Stimulated activated naive B cell treated with anti-CD40 and anti-IgM and Interleukin-4, amounts not matched to agents 10 μg/mL and 1 μg/mL and 100 μg/mL, for 72 hours (primary cell): ENCODE results near the gene SGMS1.

Experiments used
- ATAC-seq, 2 donors: fragments of 150-1000 bp; cut with Tn5 transposase; replicated peaks; 2 replicates each; pipeline ENCODE4 v1.10.0; 2021; ENCODE audit warnings: moderate library complexity in 1 of 2
- DNase-seq: peaks from one replicate; pipeline ENCODE4 v3.0.0; 2021
- H3K27ac Mint-ChIP-seq: one replicate; pipeline ENCODE4 v1.8.0; 2022; ENCODE audit warnings: mild to moderate bottlenecking, mixed read lengths
- H3K27me3 Mint-ChIP-seq, 2 donors: one replicate each; pipeline ENCODE4 v1.8.0; 2022; ENCODE audit warnings: mixed read lengths in 2 of 2
- H3K36me3 Mint-ChIP-seq, 2 donors: one replicate each; pipeline ENCODE4 v1.8.0; 2022; ENCODE audit warnings: mixed read lengths in 2 of 2, mild to moderate bottlenecking in 1 of 2
- H3K4me1 Mint-ChIP-seq, 2 donors: one replicate each; pipeline ENCODE4 v1.8.0; 2022; ENCODE audit warnings: mixed read lengths in 2 of 2, mild to moderate bottlenecking in 1 of 2
- H3K4me3 Mint-ChIP-seq, 2 donors: one replicate each; pipeline ENCODE4 v1.8.0; 2022; ENCODE audit warnings: mild to moderate bottlenecking in 2 of 2, mixed read lengths in 2 of 2, moderate library complexity in 1 of 2
- H3K9me3 Mint-ChIP-seq, 2 donors: one replicate each; pipeline ENCODE4 v1.8.0; 2022; ENCODE audit warnings: mixed read lengths in 2 of 2, mild to moderate bottlenecking in 1 of 2

The SGMS1 gene

GRCh38 chr10:50326757-50327701 is 296.7 kb downstream of the SGMS1 start:
- H3K4me3 Mint-ChIP-seq, result peak overlapping the region in 1 of 2 donors; percentile 14
- DNase-seq (no peak), ATAC-seq (no peak)
- H3K4me1 Mint-ChIP-seq, result peaks cover 21 to 42% of the 10 kb centered on the region in 2 donors
- H3K27ac Mint-ChIP-seq, result peak overlapping the region; percentile 37
- peaks cover 24 to 40% of the 10 kb centered on the region in 2 donors for H3K36me3 Mint-ChIP-seq
- no peaks in the 10 kb centered on the region for H3K27me3 Mint-ChIP-seq
- H3K9me3 Mint-ChIP-seq, result no peaks in the 10 kb centered on the region

DNA sequence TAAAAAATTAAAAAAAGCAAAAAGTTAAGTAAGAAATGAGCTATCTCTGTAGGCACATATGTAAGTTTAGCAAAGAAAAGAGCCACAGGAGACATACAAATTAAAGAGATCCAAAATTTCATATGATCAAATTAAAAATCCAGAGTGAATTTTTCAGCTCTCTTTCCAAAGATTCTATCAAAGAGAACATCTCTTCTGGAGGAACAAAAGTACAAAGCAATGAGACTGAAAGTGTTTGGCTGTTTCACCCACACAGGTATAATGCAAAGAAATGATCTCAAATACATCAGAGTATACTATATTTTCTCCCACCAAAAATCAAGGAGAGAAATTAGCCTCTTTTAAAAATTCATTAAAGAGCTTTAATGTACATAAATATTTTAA is 297.6 kb downstream of the SGMS1 start:
- ATAC-seq, result no peak
- Mint-ChIP-seq H3K36me3 (peaks cover 26 to 46% of the 10 kb centered on the region in 2 donors), H3K9me3 (no peaks in the 10 kb centered on the region), H3K27me3 (no peaks in the 10 kb centered on the region), H3K4me3 (no peak overlapping the region), H3K27ac (no peak overlapping the region), H3K4me1 (peaks cover 26 to 48% of the 10 kb centered on the region in 2 donors)
- no peak for DNase-seq

- H3K4me3 Mint-ChIP-seq, result peak overlapping the region in 1 of 2 donors; percentile 13
- H3K27me3 Mint-ChIP-seq, result no peaks in the 10 kb centered on the region
- H3K27ac Mint-ChIP-seq, result peak overlapping the region; percentile 1
- H3K4me1 Mint-ChIP-seq, result peaks cover 26 to 49% of the 10 kb centered on the region in 2 donors
- H3K9me3 Mint-ChIP-seq, result no peaks in the 10 kb centered on the region
- ATAC-seq (peak; percentile 96), DNase-seq (no peak)
- peaks cover 27 to 48% of the 10 kb centered on the region in 2 donors for H3K36me3 Mint-ChIP-seq
These were observed 298.1 kb downstream of the SGMS1 start for GRCh38 chr10:50325449-50326171.

- Mint-ChIP-seq H3K36me3 (peaks cover 28 to 52% of the 10 kb centered on the region in 2 donors), H3K4me1 (peaks cover 24 to 49% of the 10 kb centered on the region in 2 donors), H3K4me3 (no peak overlapping the region), H3K27ac (no peak overlapping the region), H3K27me3 (no peaks in the 10 kb centered on the region), H3K9me3 (no peaks in the 10 kb centered on the region)
- ATAC-seq, result no peak
- no peak for DNase-seq
These were observed 298.9 kb downstream of the SGMS1 start for GRCh38 chr10:50324680-50325393.

GRCh38 chr10:50324046-50324445 is 299.7 kb downstream of the SGMS1 start:
- peaks cover 33 to 57% of the 10 kb centered on the region in 2 donors for H3K36me3 Mint-ChIP-seq
- no peaks in the 10 kb centered on the region for H3K27me3 Mint-ChIP-seq
- no peaks in the 10 kb centered on the region for H3K9me3 Mint-ChIP-seq
- ATAC-seq (no peak), DNase-seq (no peak)
- peak overlapping the region; percentile 37 for H3K27ac Mint-ChIP-seq
- peaks cover 24 to 49% of the 10 kb centered on the region in 2 donors for H3K4me1 Mint-ChIP-seq
- H3K4me3 Mint-ChIP-seq, result no peak overlapping the region

DNA sequence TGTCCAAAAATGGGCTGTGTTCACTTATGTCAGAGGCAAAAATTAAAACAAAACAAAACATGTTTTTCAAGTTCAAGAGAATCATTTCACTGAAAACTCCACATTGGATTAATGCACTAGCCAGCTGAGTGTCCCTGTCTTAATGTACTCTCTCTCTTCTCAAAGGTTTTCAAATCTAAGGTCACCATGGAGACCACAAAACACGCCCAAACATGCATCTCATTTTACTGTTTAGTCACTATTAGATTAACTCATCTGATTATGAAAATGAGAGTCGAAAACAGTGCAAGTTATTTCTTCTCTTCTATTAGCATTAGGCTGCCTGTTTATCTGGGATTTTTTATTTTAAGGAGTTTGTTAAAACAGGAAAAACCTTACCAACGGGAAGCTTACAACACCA is 301.7 kb downstream of the SGMS1 start:
- Mint-ChIP-seq H3K27ac (no peak overlapping the region), H3K27me3 (no peaks in the 10 kb centered on the region), H3K4me3 (no peak overlapping the region), H3K4me1 (peaks cover 25 to 51% of the 10 kb centered on the region in 2 donors), H3K36me3 (peaks cover 32 to 61% of the 10 kb centered on the region in 2 donors), H3K9me3 (no peaks in the 10 kb centered on the region)
- no peak for ATAC-seq
- DNase-seq, result no peak

GRCh38 chr10:50318129-50318528 is 305.6 kb downstream of the SGMS1 start:
- no peak overlapping the region for H3K4me3 Mint-ChIP-seq
- ATAC-seq (no peak), DNase-seq (no peak)
- peaks cover 23 to 35% of the 10 kb centered on the region in 2 donors for H3K4me1 Mint-ChIP-seq
- peaks cover 24 to 52% of the 10 kb centered on the region in 2 donors for H3K36me3 Mint-ChIP-seq
- peaks cover 1 to 2% of the 10 kb centered on the region in 2 donors for H3K9me3 Mint-ChIP-seq
- H3K27me3 Mint-ChIP-seq, result no peaks in the 10 kb centered on the region
- H3K27ac Mint-ChIP-seq, result no peak overlapping the region

- Mint-ChIP-seq H3K36me3 (peaks cover 29 to 62% of the 10 kb centered on the region in 2 donors), H3K4me3 (no peak overlapping the region), H3K27me3 (no peaks in the 10 kb centered on the region), H3K9me3 (peaks cover 8 to 9% of the 10 kb centered on the region in 2 donors), H3K4me1 (peaks cover 19 to 28% of the 10 kb centered on the region in 2 donors), H3K27ac (no peak overlapping the region)
- ATAC-seq (peak; percentile 66 to 73), DNase-seq (no peak)
These were observed 306.8 kb downstream of the SGMS1 start for GRCh38 chr10:50316695-50317648.

DNA sequence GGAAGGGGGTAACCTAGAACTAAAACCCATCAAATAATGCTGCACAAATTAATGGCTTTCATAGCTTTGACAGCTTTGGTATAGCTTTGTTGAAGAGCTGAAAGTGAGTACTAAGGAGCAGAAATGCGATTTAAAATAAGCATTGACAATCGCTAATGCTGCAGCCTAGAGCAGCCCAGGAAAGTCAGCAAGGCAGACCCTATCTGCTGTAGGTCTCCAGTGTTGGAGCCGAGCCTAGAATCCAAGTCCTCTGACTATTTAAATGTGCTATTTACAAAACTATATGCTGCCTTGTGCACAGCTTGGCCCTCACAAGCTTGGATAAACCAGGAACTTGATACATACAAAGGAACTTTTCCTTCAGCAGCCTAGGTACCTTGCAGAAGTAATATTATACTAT is 307.6 kb downstream of the SGMS1 start:
- H3K36me3 Mint-ChIP-seq, result peaks cover 27 to 56% of the 10 kb centered on the region in 2 donors
- no peaks in the 10 kb centered on the region for H3K27me3 Mint-ChIP-seq
- no peak overlapping the region for H3K4me3 Mint-ChIP-seq
- DNase-seq, result no peak
- H3K4me1 Mint-ChIP-seq, result peaks cover 15 to 22% of the 10 kb centered on the region in 2 donors
- peaks cover 8 to 9% of the 10 kb centered on the region in 2 donors for H3K9me3 Mint-ChIP-seq
- H3K27ac Mint-ChIP-seq, result no peak overlapping the region
- no peak for ATAC-seq

DNA sequence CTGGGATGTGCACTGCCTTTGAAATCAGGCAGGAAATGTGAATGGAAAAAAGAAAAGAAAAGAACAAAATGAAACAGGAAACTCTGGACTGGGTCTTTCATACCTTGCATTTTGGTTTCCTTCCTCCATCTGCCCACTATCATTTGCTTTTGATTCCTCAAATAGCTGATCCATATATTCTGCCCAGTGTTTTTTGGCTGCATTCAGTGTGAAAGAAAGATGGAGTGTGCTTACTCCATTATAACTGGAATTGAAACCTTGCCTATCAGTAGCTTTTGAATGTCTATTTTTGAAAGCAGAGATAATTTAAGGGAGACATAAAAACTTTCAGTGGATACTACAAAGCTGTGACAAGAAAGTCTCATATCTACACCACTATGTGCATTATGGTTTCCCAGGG is 308.3 kb downstream of the SGMS1 start:
- peaks cover 15 to 21% of the 10 kb centered on the region in 2 donors for H3K4me1 Mint-ChIP-seq
- peaks cover 28 to 57% of the 10 kb centered on the region in 2 donors for H3K36me3 Mint-ChIP-seq
- peaks cover 8 to 9% of the 10 kb centered on the region in 2 donors for H3K9me3 Mint-ChIP-seq
- no peak for ATAC-seq
- DNase-seq, result no peak
- no peak overlapping the region for H3K4me3 Mint-ChIP-seq
- H3K27ac Mint-ChIP-seq, result no peak overlapping the region
- no peaks in the 10 kb centered on the region for H3K27me3 Mint-ChIP-seq

DNA sequence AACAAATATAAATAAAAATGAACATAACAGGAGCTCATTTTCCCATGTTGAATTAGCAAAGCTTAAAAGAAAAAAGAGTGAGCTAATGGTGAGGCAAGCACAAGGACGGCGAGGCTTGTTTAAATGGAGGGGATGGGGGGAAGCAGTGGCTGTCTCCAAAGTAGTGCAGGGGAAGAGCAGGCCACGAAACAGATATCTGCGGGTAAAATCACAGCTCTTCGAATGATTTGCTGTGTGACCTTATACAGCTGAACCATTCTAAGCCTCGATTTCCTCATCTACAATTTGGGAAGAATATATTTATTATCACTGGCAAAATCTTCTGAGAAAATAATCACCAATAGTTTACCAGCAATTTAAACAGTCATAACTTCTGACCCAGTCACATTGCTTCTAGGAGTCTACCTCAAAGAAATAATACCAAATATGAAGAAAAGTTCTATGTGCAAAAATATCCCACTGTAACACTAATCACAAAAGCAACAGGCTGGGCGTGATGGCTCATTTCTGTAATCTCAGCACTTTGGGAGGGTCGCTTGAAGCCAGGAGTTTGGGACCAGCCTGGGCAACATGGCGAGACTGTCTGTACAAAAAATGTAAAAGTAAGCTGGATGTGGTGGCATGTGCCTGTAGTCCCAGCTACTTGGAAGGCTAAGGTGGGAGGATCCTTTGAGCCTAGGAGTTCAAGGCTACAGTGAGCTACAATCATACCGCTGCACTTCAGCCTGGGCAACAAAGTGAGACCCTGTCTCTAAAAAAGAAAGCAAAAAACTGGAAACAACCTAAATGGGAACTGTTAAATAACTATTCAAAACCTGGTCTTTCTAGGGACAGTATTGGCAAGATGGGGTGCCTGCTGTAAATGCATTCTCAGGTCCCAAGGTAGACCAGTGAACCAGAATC is 309.3 kb downstream of the SGMS1 start:
- H3K27me3 Mint-ChIP-seq, result no peaks in the 10 kb centered on the region
- H3K9me3 Mint-ChIP-seq, result peaks cover 8 to 9% of the 10 kb centered on the region in 2 donors
- H3K27ac Mint-ChIP-seq, result no peak overlapping the region
- DNase-seq, result no peak
- no peak for ATAC-seq
- peaks cover 15 to 21% of the 10 kb centered on the region in 2 donors for H3K4me1 Mint-ChIP-seq
- H3K4me3 Mint-ChIP-seq, result no peak overlapping the region
- H3K36me3 Mint-ChIP-seq, result peaks cover 33 to 60% of the 10 kb centered on the region in 2 donors
